DOHH2 (cell line): Measurements from ENCODE around the gene SYT14.

Experiments
- H3F3A ChIP-seq: fragments of 200-600 bp; sonication (generic), shearing (Covaris generic); 2 replicates; pipeline ENCODE4 v1.6.0; 2016; ENCODE audit warnings: antibody characterized with exemption, mild to moderate bottlenecking; ENCODE audit not compliant: control insufficient read depth, insufficient read depth
- H3K27ac ChIP-seq: fragments of 200-600 bp; sonication (generic); 2 replicates; pipeline ENCODE4 v1.5.1; 2014; ENCODE audit warnings: low read depth, mild to moderate bottlenecking, low read length, moderate library complexity
- H3K27me3 ChIP-seq: fragments of 200-600 bp; sonication (generic); 2 replicates; pipeline ENCODE4 v1.6.1; 2014; ENCODE audit warnings: mild to moderate bottlenecking, low read length, mixed read lengths; ENCODE audit not compliant: control insufficient read depth
- H3K36me3 ChIP-seq: fragments of 200-600 bp; sonication (generic); 2 replicates; pipeline ENCODE4 v1.6.1; 2014; ENCODE audit warnings: mild to moderate bottlenecking, low read length, moderate library complexity, mixed read lengths; ENCODE audit not compliant: control insufficient read depth
- H3K4me1 ChIP-seq: fragments of 200-600 bp; sonication (generic); 2 replicates; pipeline ENCODE4 v1.6.1; 2014; ENCODE audit warnings: mild to moderate bottlenecking, low read length, mixed read lengths; ENCODE audit not compliant: control insufficient read depth
- H3K4me2 ChIP-seq: fragments of 200-600 bp; sonication (generic); 2 replicates; pipeline ENCODE4 v1.6.0; 2014; ENCODE audit warnings: mild to moderate bottlenecking, low read length, moderate library complexity
- H3K4me3 ChIP-seq: fragments of 200-600 bp; sonication (generic); 2 replicates; pipeline ENCODE4 v1.5.1; 2014; ENCODE audit warnings: mild to moderate bottlenecking, low read length, mixed read lengths
- H3K79me2 ChIP-seq: fragments of 200-600 bp; sonication (generic); 2 replicates; pipeline ENCODE4 v1.6.1; 2014; ENCODE audit warnings: mild to moderate bottlenecking, low read length, mixed read lengths; ENCODE audit not compliant: control insufficient read depth
- H3K9me2 ChIP-seq: fragments of 200-600 bp; sonication (generic); replicated peaks from 2 replicates; pipeline ENCODE4 v1.6.1; 2014; ENCODE audit warnings: mild to moderate bottlenecking, low read length, mixed read lengths; ENCODE audit not compliant: control insufficient read depth
- H3K9me3 ChIP-seq: fragments of 200-600 bp; sonication (generic); 2 replicates; pipeline ENCODE4 v1.6.1; 2014; ENCODE audit warnings: antibody characterized with exemption, low read length, mixed read lengths; ENCODE audit not compliant: control insufficient read depth, insufficient read depth
- H4K20me1 ChIP-seq: fragments of 200-600 bp; sonication (generic); 2 replicates; pipeline ENCODE4 v1.6.0; 2014; ENCODE audit warnings: low read depth, mild to moderate bottlenecking, antibody characterized with exemption, low read length, moderate library complexity; ENCODE audit not compliant: control insufficient read depth, insufficient read depth
- CTCF ChIP-seq: fragments of 200-600 bp; sonication (generic); IDR thresholded peaks from one replicate; pipeline ENCODE4 v1.5.1; 2014; ENCODE audit warnings: antibody characterized with exemption, mild to moderate bottlenecking, low read depth, low read length; ENCODE audit not compliant: poor library complexity, severe bottlenecking
- EZH2phosphoT487 ChIP-seq: fragments of 200-600 bp; sonication (generic); IDR thresholded peaks from 2 replicates; pipeline ENCODE4 v1.6.1; 2017; ENCODE audit warnings: borderline replicate concordance, mild to moderate bottlenecking, antibody characterized with exemption, low read length, moderate library complexity, mixed read lengths

SYT14 gene

GRCh38 chr1:210085359-210085758 lies 147.3 kb downstream of the SYT14 start:
- no peaks in the 10 kb centered on the region for H3K9me2 ChIP-seq
- no peaks in the 10 kb centered on the region for H3K4me1 ChIP-seq
- no peaks in the 10 kb centered on the region for H4K20me1 ChIP-seq
- no peaks in the 10 kb centered on the region for H3K79me2 ChIP-seq
- TF ChIP-seq CTCF, result no peak
- TF ChIP-seq EZH2phosphoT487, result no peak
- H3K4me3 ChIP-seq, result no peak overlapping the region
- no peak overlapping the region for H3K27ac ChIP-seq
- H3K36me3 ChIP-seq, result no peaks in the 10 kb centered on the region
- H3K27me3 ChIP-seq, result no peaks in the 10 kb centered on the region
- H3K4me2 ChIP-seq, result no peak overlapping the region
- no peaks in the 10 kb centered on the region for H3F3A ChIP-seq
- H3K9me3 ChIP-seq, result no peaks in the 10 kb centered on the region

GRCh38 chr1:210087058-210087457 lies 149.0 kb downstream of the SYT14 start:
- TF ChIP-seq EZH2phosphoT487, result no peak
- no peak for TF ChIP-seq CTCF
- Histone ChIP-seq H3K27me3 (no peaks in the 10 kb centered on the region), H3K4me3 (no peak overlapping the region), H3K9me2 (no peaks in the 10 kb centered on the region), H3K4me2 (no peak overlapping the region), H3K27ac (no peak overlapping the region), H4K20me1 (no peaks in the 10 kb centered on the region), H3F3A (no peaks in the 10 kb centered on the region), H3K4me1 (no peaks in the 10 kb centered on the region), H3K36me3 (no peaks in the 10 kb centered on the region), H3K79me2 (no peaks in the 10 kb centered on the region), H3K9me3 (no peaks in the 10 kb centered on the region)

- no peak for TF ChIP-seq CTCF
- TF ChIP-seq EZH2phosphoT487, result no peak
- H3K4me3 ChIP-seq, result no peak overlapping the region
- no peak overlapping the region for H3K4me2 ChIP-seq
These were observed 151.8 kb downstream of the SYT14 start for GRCh38 chr1:210089855-210090254.

GRCh38 chr1:210092366-210092765 lies 154.3 kb downstream of the SYT14 start:
- Histone ChIP-seq H3K9me3 (no peaks in the 10 kb centered on the region), H3K27me3 (no peaks in the 10 kb centered on the region), H4K20me1 (no peaks in the 10 kb centered on the region), H3K9me2 (no peaks in the 10 kb centered on the region), H3K4me3 (no peak overlapping the region), H3K27ac (no peak overlapping the region), H3K36me3 (no peaks in the 10 kb centered on the region), H3F3A (no peaks in the 10 kb centered on the region), H3K4me1 (no peaks in the 10 kb centered on the region), H3K79me2 (no peaks in the 10 kb centered on the region), H3K4me2 (no peak overlapping the region)
- TF ChIP-seq EZH2phosphoT487, result no peak
- no peak for TF ChIP-seq CTCF

More at GRCh38 chr1:210089855-210090254, 151.8 kb downstream of the SYT14 start:
- H3K9me2 ChIP-seq, result no peaks in the 10 kb centered on the region
- no peaks in the 10 kb centered on the region for H3K4me1 ChIP-seq
- H3K36me3 ChIP-seq, result no peaks in the 10 kb centered on the region
- no peaks in the 10 kb centered on the region for H3K9me3 ChIP-seq
- H3K79me2 ChIP-seq, result no peaks in the 10 kb centered on the region
- H3F3A ChIP-seq, result no peaks in the 10 kb centered on the region
- no peaks in the 10 kb centered on the region for H4K20me1 ChIP-seq
- no peak overlapping the region for H3K27ac ChIP-seq
- H3K27me3 ChIP-seq, result no peaks in the 10 kb centered on the region
